K562 (cell line): ENCODE data around the gene BCL7C. TPM values are rescaled to one million over a fixed set of nuclear protein-coding genes. Genes with fewer than 3 reads are reported as not detected.
A peak's percentile ranks its signal among the peaks of the same experiment; 100 is the strongest.

ENCODE experiments used
- BRCA1 ChIP-seq, 2 experiments: fragments of 450-650 bp in 1 of 2; sonication (generic) in 1 of 2; formaldehyde crosslinking in 1 of 2; IDR thresholded peaks; 2 replicates each; pipeline versions ENCODE4 v1.5.0 to v1.6.1; 2017 to 2020; ENCODE audit warnings: mild to moderate bottlenecking in 1 of 2, missing genetic modification reagents in 1 of 2
- C11orf30 ChIP-seq: fragments of 450-650 bp; IDR thresholded peaks from 2 replicates; pipeline ENCODE4 v1.6.1; 2016; ENCODE audit warnings: low read depth, mild to moderate bottlenecking
- CTBP1 ChIP-seq: fragments of 450-650 bp; IDR thresholded peaks from 2 replicates; pipeline ENCODE4 v1.6.1; 2016; ENCODE audit warnings: borderline replicate concordance
- EWSR1 ChIP-seq: fragments of 450-650 bp; IDR thresholded peaks from 2 replicates; pipeline ENCODE4 v1.6.1; 2018; ENCODE audit warnings: borderline replicate concordance, mild to moderate bottlenecking, low read depth, moderate library complexity; ENCODE audit not compliant: partially characterized antibody
- FOSL1 ChIP-seq: fragments of 200-800 bp; sonication (Bioruptor generic); conservative IDR thresholded peaks from 2 replicates; pipeline ENCODE4 v1.6.1; 2016; ENCODE audit warnings: missing genetic modification characterization, missing compliant biosample characterization
- HCFC1 ChIP-seq: IDR thresholded peaks from 2 replicates; pipeline ENCODE4 v1.6.1; 2012; ENCODE audit warnings: low read depth, low read length, improper control_type of control experiment
- KDM1A ChIP-seq, 2 experiments: fragments of 450-650 bp; IDR thresholded peaks; 2 replicates each; pipeline ENCODE4 v1.6.1; 2016; ENCODE audit warnings: mild to moderate bottlenecking in 2 of 2
- KDM5B ChIP-seq: fragments of 200-600 bp; sonication (generic); IDR thresholded peaks from 2 replicates; pipeline ENCODE4 v1.6.1; 2012; ENCODE audit warnings: low read depth, mild to moderate bottlenecking, moderate library complexity, low read length, control low read depth, inconsistent platforms; ENCODE audit not compliant: insufficient replicate concordance
- MAFF ChIP-seq: IDR thresholded peaks from 2 replicates; pipeline ENCODE4 v1.6.1; 2012; ENCODE audit warnings: low read length, improper control_type of control experiment
- MED1 ChIP-seq: sonication (generic); formaldehyde crosslinking; IDR thresholded peaks from 2 replicates; pipeline ENCODE4 v1.8.1; 2023; ENCODE audit warnings: missing genetic modification reagents, borderline replicate concordance
- MXI1 ChIP-seq: IDR thresholded peaks from 2 replicates; pipeline ENCODE4 v1.6.1; 2011; ENCODE audit warnings: low read depth, mild to moderate bottlenecking, improper control_type of control experiment, low read length
- NFIX ChIP-seq: fragments of 250-450 bp; sonication (Bioruptor Pico); IDR thresholded peaks from 2 replicates; pipeline ENCODE4 v1.4.0; 2020; ENCODE audit warnings: low read depth, mild to moderate bottlenecking, moderate library complexity
- PHF20 ChIP-seq: fragments of 450-650 bp; IDR thresholded peaks from 2 replicates; pipeline ENCODE4 v1.6.1; 2018; ENCODE audit not compliant: partially characterized antibody
- RCOR1 ChIP-seq, 2 experiments: IDR thresholded peaks; 2 replicates each; pipeline ENCODE4 v1.6.1; 2012; ENCODE audit warnings: low read depth in 2 of 2, low read length in 2 of 2, borderline replicate concordance in 1 of 2, improper control_type of control experiment in 1 of 2
- SUPT5H ChIP-seq: fragments of 450-650 bp; IDR thresholded peaks from 2 replicates; pipeline ENCODE4 v1.6.1; 2016
- ZBTB17 ChIP-seq: fragments of 450-650 bp; formaldehyde crosslinking; IDR thresholded peaks from 2 replicates; pipeline ENCODE4 v1.4.0; 2020; ENCODE audit warnings: mild to moderate bottlenecking
- ZNF239 ChIP-seq: fragments of 250-450 bp; sonication (Bioruptor Pico); IDR thresholded peaks from 2 replicates; pipeline ENCODE4 v1.4.0; 2020; ENCODE audit warnings: mild to moderate bottlenecking
- ZNF408 ChIP-seq: fragments of 250-450 bp; sonication (Bioruptor Pico); IDR thresholded peaks from 2 replicates; pipeline ENCODE4 v1.4.0; 2020; ENCODE audit warnings: low read depth, mild to moderate bottlenecking, moderate library complexity
- ZNF778 ChIP-seq: fragments of 450-650 bp; formaldehyde crosslinking; IDR thresholded peaks from 2 replicates; pipeline ENCODE4 v1.4.0; 2020; ENCODE audit warnings: mild to moderate bottlenecking, moderate library complexity
- polyA plus RNA-seq, 8 experiments: library from polyadenylated mRNA; depleted of rRNA in 4 of 8; stranded (reverse) in 5 of 8; unstranded in 3 of 8; fragments of >200 nt; fragmentation: Nextera tagmentation in 2 of 8; fragmentation: Illumina TruSeq in 1 of 8; extraction: Ambion mirVana in 2 of 8; extraction: Trizol in 1 of 8; gene quantifications; 2 replicates each; pipeline versions ENCODE4 v1.2.1 to v1.2.3, GENCODE V29; 2011 to 2014; ENCODE audit warnings: inconsistent platforms in 1 of 8, missing spikeins in 1 of 8
- total RNA-seq, 7 experiments: library from RNA; depleted of rRNA in 6 of 7; stranded (reverse); fragments of >200 nt in 6 of 7; fragmentation: Illumina TruSeq in 2 of 7; extraction: Trizol in 2 of 7; gene quantifications; 2 replicates each; pipeline versions ENCODE4 v1.2.1 to v1.2.3, GENCODE V29; 2011 to 2021; ENCODE audit warnings: low replicate concordance in 1 of 7
- TF ChIP-seq, protein P1 (sequence below): sonication (generic); formaldehyde crosslinking; IDR thresholded peaks from 2 replicates; pipeline ENCODE4 v1.8.0; 2022; ENCODE audit warnings: mild to moderate bottlenecking, missing genetic modification reagents
- TF ChIP-seq, protein P2 (sequence below): sonication (generic); formaldehyde crosslinking; IDR thresholded peaks from 2 replicates; pipeline ENCODE4 v1.8.0; 2023; ENCODE audit warnings: missing genetic modification reagents, mild to moderate bottlenecking, borderline replicate concordance
- TF ChIP-seq, protein P3 (sequence below): sonication (generic); formaldehyde crosslinking; IDR thresholded peaks from 2 replicates; pipeline ENCODE4 v1.4.0; 2020; ENCODE audit warnings: mild to moderate bottlenecking, missing genetic modification reagents

Gene BCL7C
- total and polyA plus RNA-seq, 9 of the 15 experiments (the other 6 are each of a cell fraction or from before 2014, with no cell fraction given) = 1.7 to 85.8 (median 19.6) TPM

DNA sequence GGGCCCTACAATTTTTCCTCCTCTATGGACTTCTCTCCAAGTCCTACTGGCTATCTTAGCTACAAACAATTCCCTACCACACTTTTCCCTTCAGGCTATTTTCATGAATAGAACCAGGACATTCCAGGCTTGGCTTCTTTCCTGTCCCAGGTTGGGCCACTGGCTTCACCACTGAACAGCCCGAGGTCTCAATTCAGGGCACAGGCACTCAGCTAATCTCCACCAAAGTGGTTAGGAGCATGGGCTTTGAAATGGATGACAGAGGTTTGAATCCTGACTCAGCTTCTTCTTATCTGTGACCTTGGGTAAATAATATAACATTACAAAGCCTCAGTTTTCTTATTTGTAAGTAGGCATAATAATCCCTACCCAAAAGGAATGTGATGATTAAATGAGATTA is 56.0 kb downstream of the BCL7C start (continued):
- TF ChIP-seq, protein P1, sequence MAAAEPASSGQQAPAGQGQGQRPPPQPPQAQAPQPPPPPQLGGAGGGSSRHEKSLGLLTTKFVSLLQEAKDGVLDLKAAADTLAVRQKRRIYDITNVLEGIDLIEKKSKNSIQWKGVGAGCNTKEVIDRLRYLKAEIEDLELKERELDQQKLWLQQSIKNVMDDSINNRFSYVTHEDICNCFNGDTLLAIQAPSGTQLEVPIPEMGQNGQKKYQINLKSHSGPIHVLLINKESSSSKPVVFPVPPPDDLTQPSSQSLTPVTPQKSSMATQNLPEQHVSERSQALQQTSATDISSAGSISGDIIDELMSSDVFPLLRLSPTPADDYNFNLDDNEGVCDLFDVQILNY (CRISPR knock-in tag) = no peak
- TF ChIP-seq, protein P2, sequence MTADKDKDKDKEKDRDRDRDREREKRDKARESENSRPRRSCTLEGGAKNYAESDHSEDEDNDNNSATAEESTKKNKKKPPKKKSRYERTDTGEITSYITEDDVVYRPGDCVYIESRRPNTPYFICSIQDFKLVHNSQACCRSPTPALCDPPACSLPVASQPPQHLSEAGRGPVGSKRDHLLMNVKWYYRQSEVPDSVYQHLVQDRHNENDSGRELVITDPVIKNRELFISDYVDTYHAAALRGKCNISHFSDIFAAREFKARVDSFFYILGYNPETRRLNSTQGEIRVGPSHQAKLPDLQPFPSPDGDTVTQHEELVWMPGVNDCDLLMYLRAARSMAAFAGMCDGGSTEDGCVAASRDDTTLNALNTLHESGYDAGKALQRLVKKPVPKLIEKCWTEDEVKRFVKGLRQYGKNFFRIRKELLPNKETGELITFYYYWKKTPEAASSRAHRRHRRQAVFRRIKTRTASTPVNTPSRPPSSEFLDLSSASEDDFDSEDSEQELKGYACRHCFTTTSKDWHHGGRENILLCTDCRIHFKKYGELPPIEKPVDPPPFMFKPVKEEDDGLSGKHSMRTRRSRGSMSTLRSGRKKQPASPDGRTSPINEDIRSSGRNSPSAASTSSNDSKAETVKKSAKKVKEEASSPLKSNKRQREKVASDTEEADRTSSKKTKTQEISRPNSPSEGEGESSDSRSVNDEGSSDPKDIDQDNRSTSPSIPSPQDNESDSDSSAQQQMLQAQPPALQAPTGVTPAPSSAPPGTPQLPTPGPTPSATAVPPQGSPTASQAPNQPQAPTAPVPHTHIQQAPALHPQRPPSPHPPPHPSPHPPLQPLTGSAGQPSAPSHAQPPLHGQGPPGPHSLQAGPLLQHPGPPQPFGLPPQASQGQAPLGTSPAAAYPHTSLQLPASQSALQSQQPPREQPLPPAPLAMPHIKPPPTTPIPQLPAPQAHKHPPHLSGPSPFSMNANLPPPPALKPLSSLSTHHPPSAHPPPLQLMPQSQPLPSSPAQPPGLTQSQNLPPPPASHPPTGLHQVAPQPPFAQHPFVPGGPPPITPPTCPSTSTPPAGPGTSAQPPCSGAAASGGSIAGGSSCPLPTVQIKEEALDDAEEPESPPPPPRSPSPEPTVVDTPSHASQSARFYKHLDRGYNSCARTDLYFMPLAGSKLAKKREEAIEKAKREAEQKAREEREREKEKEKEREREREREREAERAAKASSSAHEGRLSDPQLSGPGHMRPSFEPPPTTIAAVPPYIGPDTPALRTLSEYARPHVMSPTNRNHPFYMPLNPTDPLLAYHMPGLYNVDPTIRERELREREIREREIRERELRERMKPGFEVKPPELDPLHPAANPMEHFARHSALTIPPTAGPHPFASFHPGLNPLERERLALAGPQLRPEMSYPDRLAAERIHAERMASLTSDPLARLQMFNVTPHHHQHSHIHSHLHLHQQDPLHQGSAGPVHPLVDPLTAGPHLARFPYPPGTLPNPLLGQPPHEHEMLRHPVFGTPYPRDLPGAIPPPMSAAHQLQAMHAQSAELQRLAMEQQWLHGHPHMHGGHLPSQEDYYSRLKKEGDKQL (CRISPR knock-in tag) = no peak
- TF ChIP-seq MXI1 = no peak
- 0 out of 2 replicates have a peak, but pooled peaks have one; percentile 20 for TF ChIP-seq FOSL1
- TF ChIP-seq ZNF408 (CRISPR knock-in tag) = no peak
- no peak for TF ChIP-seq NFIX (CRISPR knock-in tag)
- TF ChIP-seq EWSR1 = no peak
- TF ChIP-seq KDM1A (IDR thresholded peaks at IDR 0.05) = peak; percentile 28 to 38; a peak in 1 of 4 replicates
- TF ChIP-seq RCOR1 (IDR thresholded peaks at IDR 0.05; ENCODE audit: borderline replicate concordance in 1 of 2, low read depth in 2 of 2, low read length in 2 of 2) = peak in 1 of 2 experiments; percentile 77; a peak in 2 of 4 replicates
- peak; percentile 87 for TF ChIP-seq C11orf30
- TF ChIP-seq ZNF778 (CRISPR knock-in tag) = no peak
- peak; percentile 81 for TF ChIP-seq MAFF
- TF ChIP-seq CTBP1 = no peak
- no peak for TF ChIP-seq PHF20
- TF ChIP-seq, protein P3, sequence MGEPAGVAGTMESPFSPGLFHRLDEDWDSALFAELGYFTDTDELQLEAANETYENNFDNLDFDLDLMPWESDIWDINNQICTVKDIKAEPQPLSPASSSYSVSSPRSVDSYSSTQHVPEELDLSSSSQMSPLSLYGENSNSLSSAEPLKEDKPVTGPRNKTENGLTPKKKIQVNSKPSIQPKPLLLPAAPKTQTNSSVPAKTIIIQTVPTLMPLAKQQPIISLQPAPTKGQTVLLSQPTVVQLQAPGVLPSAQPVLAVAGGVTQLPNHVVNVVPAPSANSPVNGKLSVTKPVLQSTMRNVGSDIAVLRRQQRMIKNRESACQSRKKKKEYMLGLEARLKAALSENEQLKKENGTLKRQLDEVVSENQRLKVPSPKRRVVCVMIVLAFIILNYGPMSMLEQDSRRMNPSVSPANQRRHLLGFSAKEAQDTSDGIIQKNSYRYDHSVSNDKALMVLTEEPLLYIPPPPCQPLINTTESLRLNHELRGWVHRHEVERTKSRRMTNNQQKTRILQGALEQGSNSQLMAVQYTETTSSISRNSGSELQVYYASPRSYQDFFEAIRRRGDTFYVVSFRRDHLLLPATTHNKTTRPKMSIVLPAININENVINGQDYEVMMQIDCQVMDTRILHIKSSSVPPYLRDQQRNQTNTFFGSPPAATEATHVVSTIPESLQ = no peak
- no peak for TF ChIP-seq SUPT5H
- TF ChIP-seq ZBTB17 (CRISPR knock-in tag) = no peak
- TF ChIP-seq BRCA1 (IDR thresholded peaks at IDR 0.05) = no peak
- no peak for TF ChIP-seq BRCA1 (CRISPR knock-in tag; IDR thresholded peaks at IDR 0.05)
- TF ChIP-seq ZNF239 = no peak
- no peak for TF ChIP-seq MED1 (CRISPR knock-in tag)
- no peak for TF ChIP-seq HCFC1
- no peak for TF ChIP-seq KDM5B
